HCT116 (cell line): ENCODE results near the gene ANXA6. TPM values are rescaled to one million over a fixed set of nuclear protein-coding genes. Genes with fewer than 3 reads are reported as not detected.

ENCODE experiments used
- ATAC-seq: fragments of 200-7000 bp; cut with Tn5 transposase; 2 replicates; pipeline ENCODE4 v1.9.1; 2020; ENCODE audit warnings: mild to moderate bottlenecking, moderate library complexity
- BruUV-seq: library from RNA; stranded (reverse); fragments of 400-500 nt; replicated peaks from 2 replicates; lab custom pipeline; 2021; lab: Mats Ljungman, UMichigan
- CTCF ChIA-PET: fragments of 300-600 bp; sonication (Branson Sonifier 250); formaldehyde crosslinking; loops from one replicate; lab custom pipeline; 2021; ENCODE audit warnings: antibody characterized with exemption; lab: Charles Lee
- POLR2A ChIA-PET: fragments of 300-600, 350-600 bp; sonication (Branson Sonifier 250); formaldehyde crosslinking; loops from one replicate; lab custom pipeline; 2021; ENCODE audit warnings: antibody characterized with exemption; lab: Charles Lee
- RAD21 ChIA-PET, 2 experiments: fragments of 300-600 bp; sonication (Branson Sonifier 250); formaldehyde crosslinking; loops; one replicate each; lab custom pipeline; 2023; ENCODE audit warnings: low total read pairs in 2 of 2; ENCODE audit not compliant: uncharacterized antibody in 2 of 2, unreplicated experiment in 2 of 2, low non-redundant PET in 1 of 2; lab: Charles Lee
- DNase-seq: peaks from one replicate; pipeline ENCODE4 v3.0.0-alpha.2; 2010; ENCODE audit warnings: low read depth, low spot score
- H2AFZ ChIP-seq: fragments of 200-600 bp; shearing (Covaris generic), sonication (generic); 2 replicates; pipeline ENCODE4 v1.6.1; 2017; ENCODE audit warnings: low read depth, mixed run types, mixed read lengths, antibody characterized with exemption, low read length; ENCODE audit not compliant: poor library complexity, severe bottlenecking
- H3K27ac ChIP-seq: 2 replicates; pipeline ENCODE4 v1.5.1; 2012; ENCODE audit warnings: low read depth, low read length
- H3K27me3 ChIP-seq: fragments of 200-600 bp; sonication (generic); 2 replicates; pipeline ENCODE4 v1.6.1; 2016; ENCODE audit warnings: mixed run types, low read length, mixed read lengths; ENCODE audit not compliant: insufficient read depth
- H3K36me3 ChIP-seq, 2 experiments: fragments of 200-500 bp in 1 of 2; fragments of 200-600 bp in 1 of 2; sonication (Bioruptor generic) in 1 of 2; sonication (generic) in 1 of 2; 2 replicates each; pipeline versions ENCODE4 v1.5.1 to v1.6.1; 2014 to 2016; ENCODE audit warnings: low read length in 2 of 2, inconsistent platforms in 1 of 2, mixed read lengths in 1 of 2, mixed run types in 1 of 2; ENCODE audit not compliant: insufficient read depth in 2 of 2, control insufficient read depth in 1 of 2
- H3K4me1 ChIP-seq, 2 experiments: fragments of 200-600 bp in 1 of 2; sonication (generic) in 1 of 2; 2 replicates each; pipeline versions ENCODE4 v1.5.1 to v1.6.1; 2012 to 2017; ENCODE audit warnings: low read length in 2 of 2, inconsistent platforms in 1 of 2, mild to moderate bottlenecking in 1 of 2, mixed read lengths in 1 of 2, mixed run types in 1 of 2, moderate library complexity in 1 of 2; ENCODE audit not compliant: insufficient read depth in 2 of 2, control insufficient read depth in 1 of 2
- H3K4me2 ChIP-seq: fragments of 200-600 bp; sonication (generic); 2 replicates; pipeline ENCODE4 v1.6.1; 2017; ENCODE audit warnings: mixed run types, low read length, mixed read lengths
- H3K4me3 ChIP-seq, 2 experiments: fragments of 200-600 bp in 1 of 2; sonication (generic) in 1 of 2; replicated peaks in 1 of 2; 2 replicates each; pipeline ENCODE4 v1.5.1; 2011 to 2016; ENCODE audit warnings: low read length in 2 of 2, control low read depth in 1 of 2, low read depth in 1 of 2, mild to moderate bottlenecking in 1 of 2, mixed read lengths in 1 of 2, mixed run types in 1 of 2
- H3K79me2 ChIP-seq: fragments of 200-600 bp; sonication (generic); 2 replicates; pipeline ENCODE4 v1.6.1; 2017; ENCODE audit warnings: mild to moderate bottlenecking, mixed run types, low read length, moderate library complexity, mixed read lengths; ENCODE audit not compliant: insufficient read depth
- H3K9ac ChIP-seq: fragments of 200-600 bp; sonication (generic); 2 replicates; pipeline ENCODE4 v1.6.1; 2016; ENCODE audit warnings: low read length, mixed read lengths
- H3K9me2 ChIP-seq: fragments of 200-600 bp; sonication (generic), shearing (Covaris generic); 2 replicates; pipeline ENCODE4 v1.6.1; 2017; ENCODE audit warnings: mixed run types, mild to moderate bottlenecking, moderate library complexity; ENCODE audit not compliant: insufficient read depth
- H3K9me3 ChIP-seq, 2 experiments: fragments of 200-500 bp in 1 of 2; fragments of 200-600 bp in 1 of 2; sonication (Bioruptor generic) in 1 of 2; sonication (generic) in 1 of 2; 2 replicates each; pipeline ENCODE4 v1.6.1; 2014 to 2017; ENCODE audit warnings: low read length in 2 of 2, mixed read lengths in 2 of 2, inconsistent platforms in 1 of 2, low read depth in 1 of 2, mild to moderate bottlenecking in 1 of 2, mixed run types in 1 of 2, moderate library complexity in 1 of 2; ENCODE audit not compliant: control insufficient read depth in 1 of 2, insufficient read depth in 1 of 2
- H4K20me1 ChIP-seq: fragments of 200-600 bp; sonication (generic), shearing (Covaris generic); 2 replicates; pipeline ENCODE4 v1.6.1; 2017; ENCODE audit warnings: mixed run types, mild to moderate bottlenecking, moderate library complexity; ENCODE audit not compliant: insufficient read depth
- CBX3 ChIP-seq: IDR thresholded peaks from 2 replicates; pipeline ENCODE4 v1.6.1; 2012; ENCODE audit warnings: low read depth
- CTCF ChIP-seq, 3 experiments: fragments of 200-600 bp in 1 of 3; sonication (generic) in 1 of 3; IDR thresholded peaks in 2 of 3; conservative IDR thresholded peaks in 1 of 3; 2 replicates each; pipeline ENCODE4 v1.5.1; 2012 to 2017; ENCODE audit warnings: low read depth in 2 of 3, low read length in 2 of 3, antibody characterized with exemption in 1 of 3, borderline replicate concordance in 1 of 3, control low read depth in 1 of 3, mild to moderate bottlenecking in 1 of 3, mixed read lengths in 1 of 3, mixed run types in 1 of 3, moderate library complexity in 1 of 3; ENCODE audit not compliant: insufficient read depth in 1 of 3
- FOSL1 ChIP-seq: IDR thresholded peaks from 2 replicates; pipeline ENCODE4 v1.6.1; 2012; ENCODE audit warnings: low read depth
- JUND ChIP-seq: IDR thresholded peaks from 2 replicates; pipeline ENCODE4 v1.6.1; 2012
- POLR2A ChIP-seq: IDR thresholded peaks from 2 replicates; pipeline ENCODE4 v1.7.0; 2011; ENCODE audit warnings: borderline replicate concordance; ENCODE audit not compliant: insufficient read depth, insufficient read length; ENCODE audit errors: extremely low read depth
- POLR2AphosphoS5 ChIP-seq: IDR thresholded peaks from 2 replicates; pipeline ENCODE4 v1.6.1; 2011; ENCODE audit warnings: mild to moderate bottlenecking, low read depth, low read length, moderate library complexity
- REST ChIP-seq: IDR thresholded peaks from 2 replicates; pipeline ENCODE4 v1.6.1; 2012; ENCODE audit warnings: low read depth
- SIN3A ChIP-seq: IDR thresholded peaks from 2 replicates; pipeline ENCODE4 v1.6.1; 2012; ENCODE audit warnings: low read depth
- TCF7L2 ChIP-seq: IDR thresholded peaks from 2 replicates; pipeline ENCODE4 v1.7.0; 2011; ENCODE audit warnings: borderline replicate concordance, inconsistent platforms; ENCODE audit not compliant: insufficient read depth, insufficient read length; ENCODE audit errors: extremely low read depth
- intact Hi-C: fragments of 100-400 bp; cut with micrococcal nuclease; formaldehyde crosslinking; loops from 2 replicates; pipeline ENCODE4 v1.10.0; 2022
- total RNA-seq: library from RNA; stranded (reverse); gene quantifications from one replicate; pipeline ENCODE4 v1.2.1, GENCODE V29; 2021; ENCODE audit not compliant: unreplicated experiment

ANXA6 gene
- total RNA-seq, 1 experiment from 2014 or later: 71.9 TPM

GRCh38 chr5:151150471-151151262 lies 6.9 kb downstream of the ANXA6 start:
- RAD21 ChIA-PET: no interaction called here
- DNase-seq: no peak
- no peak overlapping the region for H2AFZ ChIP-seq

More at GRCh38 chr5:151150471-151151262, 6.9 kb downstream of the ANXA6 start:
- POLR2A ChIA-PET: no interaction called here
- TF ChIP-seq TCF7L2 (no peak), POLR2AphosphoS5 (no peak), REST (no peak), POLR2A (no peak), CBX3 (no peak), CTCF (IDR thresholded peaks at IDR 0.05 in 2 of 3, conservative IDR thresholded peaks at IDR 0.05 in 1 of 3; ENCODE audit: borderline replicate concordance in 1 of 3, insufficient read depth in 1 of 3, low read depth in 2 of 3, low read length in 2 of 3) (no peak), JUND (no peak), FOSL1 (no peak), SIN3A (no peak)
- H3K36me3 ChIP-seq: no peaks in the 10 kb centered on the region
- H4K20me1 ChIP-seq: no peaks in the 10 kb centered on the region
- no TSS peak for BruUV-seq
- CTCF ChIA-PET: no interaction called here
- 0 out of 2 replicates have a peak, but pooled peaks have one; percentile 4 for ATAC-seq
- H3K27ac ChIP-seq: no peak overlapping the region
- H3K27me3 ChIP-seq: no peaks in the 10 kb centered on the region
- H3K9me2 ChIP-seq: no peaks in the 10 kb centered on the region
- no peak overlapping the region for H3K9ac ChIP-seq
- intact Hi-C loops: no loop called here
- peaks cover 1 to 3% of the 10 kb centered on the region in 2 experiments; a peak in 1 of 4 replicates for H3K4me1 ChIP-seq
- no peak overlapping the region for H3K4me3 ChIP-seq
- H3K79me2 ChIP-seq: peaks cover 6% of the 10 kb centered on the region; the same call in 1 of the 2 replicates
- no peaks in the 10 kb centered on the region for H3K9me3 ChIP-seq
- no peak overlapping the region for H3K4me2 ChIP-seq
